GM23338 (cell line): ENCODE results near the gene COLEC12. TPM values are rescaled to one million over a fixed set of nuclear protein-coding genes. Genes with fewer than 3 reads are reported as not detected.

Experiments
- ATAC-seq: fragments of 200-7000 bp; cut with Tn5 transposase; 3 replicates; pipeline ENCODE4 v1.9.1; 2020
- DNase-seq: peaks from one replicate; pipeline ENCODE4 v3.0.0-alpha.2; 2015; ENCODE audit warnings: low spot score
- H2AFZ ChIP-seq: fragments of 200-600 bp; sonication (generic); 2 replicates; pipeline ENCODE4 v1.8.0; 2016; ENCODE audit warnings: antibody characterized with exemption, mild to moderate bottlenecking, moderate library complexity
- H3F3A ChIP-seq: fragments of 200-600 bp; sonication (generic); replicated peaks from 2 replicates; pipeline ENCODE4 v1.8.0; 2017; ENCODE audit warnings: antibody characterized with exemption, mixed run types, low read depth
- H3K27ac ChIP-seq: fragments of 200-600 bp; sonication (generic); 2 replicates; pipeline ENCODE4 v1.6.1; 2016; ENCODE audit warnings: low read depth
- H3K27me3 ChIP-seq: fragments of 200-600 bp; sonication (generic); 2 replicates; pipeline ENCODE4 v1.8.0; 2016; ENCODE audit warnings: mild to moderate bottlenecking, mixed run types, moderate library complexity; ENCODE audit not compliant: insufficient read depth
- H3K36me3 ChIP-seq: fragments of 200-600 bp; sonication (generic); 2 replicates; pipeline ENCODE4 v1.8.0; 2016; ENCODE audit warnings: mild to moderate bottlenecking; ENCODE audit not compliant: insufficient read depth
- H3K4me1 ChIP-seq: fragments of 200-600 bp; sonication (generic); 2 replicates; pipeline ENCODE4 v1.8.0; 2016; ENCODE audit warnings: mild to moderate bottlenecking, moderate library complexity; ENCODE audit not compliant: insufficient read depth
- H3K4me2 ChIP-seq: fragments of 200-600 bp; sonication (generic); 2 replicates; pipeline ENCODE4 v1.7.1; 2017; ENCODE audit warnings: mixed run types
- H3K4me3 ChIP-seq: fragments of 200-600 bp; sonication (generic); 2 replicates; pipeline ENCODE4 v1.6.1; 2016; ENCODE audit warnings: mixed run types
- H3K79me2 ChIP-seq: fragments of 200-600 bp; sonication (generic); replicated peaks from 2 replicates; pipeline ENCODE4 v1.8.0; 2017; ENCODE audit warnings: mild to moderate bottlenecking; ENCODE audit not compliant: insufficient read depth
- H3K9me2 ChIP-seq: fragments of 200-600 bp; sonication (generic); 2 replicates; pipeline ENCODE4 v1.8.0; 2017; ENCODE audit not compliant: insufficient read depth
- H4K20me1 ChIP-seq: fragments of 200-600 bp; sonication (generic); replicated peaks from 2 replicates; pipeline ENCODE4 v1.8.0; 2017; ENCODE audit warnings: mild to moderate bottlenecking; ENCODE audit not compliant: insufficient read depth
- H3K27ac Mint-ChIP-seq: 2 replicates; pipeline ENCODE4 v1.8.0; 2020; ENCODE audit warnings: inconsistent platforms, mild to moderate bottlenecking, moderate library complexity, mixed read lengths
- H3K27me3 Mint-ChIP-seq: 3 replicates; pipeline ENCODE4 v1.8.0; 2022; ENCODE audit warnings: low read depth, mild to moderate bottlenecking, moderate library complexity, mixed read lengths, inconsistent platforms; ENCODE audit not compliant: insufficient read depth, poor library complexity
- H3K36me3 Mint-ChIP-seq: 3 replicates; pipeline ENCODE4 v1.8.0; 2021; ENCODE audit warnings: low read depth, mild to moderate bottlenecking, inconsistent platforms, moderate library complexity, mixed read lengths
- H3K4me1 Mint-ChIP-seq: 3 replicates; pipeline ENCODE4 v1.8.0; 2020; ENCODE audit warnings: mild to moderate bottlenecking, inconsistent platforms, mixed read lengths
- H3K4me3 Mint-ChIP-seq: 3 replicates; pipeline ENCODE4 v1.8.0; 2021; ENCODE audit warnings: moderate library complexity, mild to moderate bottlenecking, inconsistent platforms, mixed read lengths
- H3K9me3 Mint-ChIP-seq: 3 replicates; pipeline ENCODE4 v1.8.0; 2020; ENCODE audit warnings: moderate library complexity, mild to moderate bottlenecking, inconsistent platforms, mixed read lengths
- EZH2phosphoT487 ChIP-seq: fragments of 200-600 bp; sonication (generic); IDR thresholded peaks from one replicate; pipeline ENCODE4 v1.8.1; 2018; ENCODE audit warnings: antibody characterized with exemption; ENCODE audit not compliant: unreplicated experiment
- NANOG ChIP-seq: IDR thresholded peaks from 2 replicates; pipeline ENCODE4 v1.6.1; 2016; ENCODE audit warnings: antibody characterized with exemption, borderline replicate concordance
- POLR2AphosphoS5 ChIP-seq: IDR thresholded peaks from 2 replicates; pipeline ENCODE4 v1.6.1; 2016; ENCODE audit warnings: antibody characterized with exemption, low read depth
- ZNF114 ChIP-seq: fragments of 250-450 bp; sonication (Bioruptor Pico); IDR thresholded peaks from 2 replicates; pipeline ENCODE4 v1.5.0; 2020; ENCODE audit warnings: mild to moderate bottlenecking, moderate library complexity
- polyA plus RNA-seq: library from polyadenylated mRNA; unstranded; fragments of >200 nt; fragmentation: Nextera tagmentation; extraction: Ambion mirVana; gene quantifications from 2 replicates; pipeline ENCODE4 v1.2.1, GENCODE V29; 2016
- total RNA-seq: library from RNA; depleted of rRNA; stranded (reverse); fragments of >200 nt; shearing (Covaris generic); gene quantifications from 2 replicates; pipeline ENCODE4 v1.2.3, GENCODE V29; 2014
- TF ChIP-seq, protein P1 (sequence below): fragments of 250-450 bp; sonication (Bioruptor Pico); IDR thresholded peaks from 2 replicates; pipeline ENCODE4 v1.5.0; 2020; ENCODE audit warnings: mild to moderate bottlenecking, moderate library complexity
- TF ChIP-seq, protein P2 (sequence below), 2 experiments: fragments of 200-600 bp in 1 of 2; sonication (generic) in 1 of 2; conservative IDR thresholded peaks; 2 replicates each; pipeline versions ENCODE4 v1.5.1 to v1.6.1; 2016 to 2017; ENCODE audit warnings: antibody characterized with exemption in 2 of 2, low read depth in 2 of 2, mild to moderate bottlenecking in 2 of 2, moderate library complexity in 1 of 2
- TF ChIP-seq, protein P3 (sequence below): IDR thresholded peaks from 2 replicates; pipeline ENCODE4 v1.6.1; 2016; ENCODE audit warnings: antibody characterized with exemption

COLEC12 gene
- total and polyA plus RNA-seq, 2 experiments from 2014 or later = 1.1 to 3.2 TPM

DNA sequence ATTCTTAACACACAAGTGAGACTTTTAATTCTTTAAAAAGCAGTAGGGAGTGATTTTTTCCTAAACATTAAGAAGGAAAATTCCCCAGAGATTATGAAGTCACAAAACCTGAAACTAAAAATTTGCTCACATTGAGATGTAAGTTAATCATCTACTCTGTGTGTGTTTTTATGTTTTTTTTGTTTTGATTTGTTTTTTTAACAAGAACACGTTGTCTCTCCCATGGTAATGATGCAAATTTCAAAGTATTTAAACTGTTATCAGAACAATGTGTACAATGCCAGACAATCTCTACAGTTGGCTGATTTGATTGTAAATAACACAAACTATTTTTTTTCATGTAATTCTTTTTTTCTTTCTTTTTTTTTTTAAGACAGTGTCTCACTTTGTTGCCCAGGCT lies 71.5 kb downstream of the COLEC12 start (continued):
- TF ChIP-seq, protein P1, sequence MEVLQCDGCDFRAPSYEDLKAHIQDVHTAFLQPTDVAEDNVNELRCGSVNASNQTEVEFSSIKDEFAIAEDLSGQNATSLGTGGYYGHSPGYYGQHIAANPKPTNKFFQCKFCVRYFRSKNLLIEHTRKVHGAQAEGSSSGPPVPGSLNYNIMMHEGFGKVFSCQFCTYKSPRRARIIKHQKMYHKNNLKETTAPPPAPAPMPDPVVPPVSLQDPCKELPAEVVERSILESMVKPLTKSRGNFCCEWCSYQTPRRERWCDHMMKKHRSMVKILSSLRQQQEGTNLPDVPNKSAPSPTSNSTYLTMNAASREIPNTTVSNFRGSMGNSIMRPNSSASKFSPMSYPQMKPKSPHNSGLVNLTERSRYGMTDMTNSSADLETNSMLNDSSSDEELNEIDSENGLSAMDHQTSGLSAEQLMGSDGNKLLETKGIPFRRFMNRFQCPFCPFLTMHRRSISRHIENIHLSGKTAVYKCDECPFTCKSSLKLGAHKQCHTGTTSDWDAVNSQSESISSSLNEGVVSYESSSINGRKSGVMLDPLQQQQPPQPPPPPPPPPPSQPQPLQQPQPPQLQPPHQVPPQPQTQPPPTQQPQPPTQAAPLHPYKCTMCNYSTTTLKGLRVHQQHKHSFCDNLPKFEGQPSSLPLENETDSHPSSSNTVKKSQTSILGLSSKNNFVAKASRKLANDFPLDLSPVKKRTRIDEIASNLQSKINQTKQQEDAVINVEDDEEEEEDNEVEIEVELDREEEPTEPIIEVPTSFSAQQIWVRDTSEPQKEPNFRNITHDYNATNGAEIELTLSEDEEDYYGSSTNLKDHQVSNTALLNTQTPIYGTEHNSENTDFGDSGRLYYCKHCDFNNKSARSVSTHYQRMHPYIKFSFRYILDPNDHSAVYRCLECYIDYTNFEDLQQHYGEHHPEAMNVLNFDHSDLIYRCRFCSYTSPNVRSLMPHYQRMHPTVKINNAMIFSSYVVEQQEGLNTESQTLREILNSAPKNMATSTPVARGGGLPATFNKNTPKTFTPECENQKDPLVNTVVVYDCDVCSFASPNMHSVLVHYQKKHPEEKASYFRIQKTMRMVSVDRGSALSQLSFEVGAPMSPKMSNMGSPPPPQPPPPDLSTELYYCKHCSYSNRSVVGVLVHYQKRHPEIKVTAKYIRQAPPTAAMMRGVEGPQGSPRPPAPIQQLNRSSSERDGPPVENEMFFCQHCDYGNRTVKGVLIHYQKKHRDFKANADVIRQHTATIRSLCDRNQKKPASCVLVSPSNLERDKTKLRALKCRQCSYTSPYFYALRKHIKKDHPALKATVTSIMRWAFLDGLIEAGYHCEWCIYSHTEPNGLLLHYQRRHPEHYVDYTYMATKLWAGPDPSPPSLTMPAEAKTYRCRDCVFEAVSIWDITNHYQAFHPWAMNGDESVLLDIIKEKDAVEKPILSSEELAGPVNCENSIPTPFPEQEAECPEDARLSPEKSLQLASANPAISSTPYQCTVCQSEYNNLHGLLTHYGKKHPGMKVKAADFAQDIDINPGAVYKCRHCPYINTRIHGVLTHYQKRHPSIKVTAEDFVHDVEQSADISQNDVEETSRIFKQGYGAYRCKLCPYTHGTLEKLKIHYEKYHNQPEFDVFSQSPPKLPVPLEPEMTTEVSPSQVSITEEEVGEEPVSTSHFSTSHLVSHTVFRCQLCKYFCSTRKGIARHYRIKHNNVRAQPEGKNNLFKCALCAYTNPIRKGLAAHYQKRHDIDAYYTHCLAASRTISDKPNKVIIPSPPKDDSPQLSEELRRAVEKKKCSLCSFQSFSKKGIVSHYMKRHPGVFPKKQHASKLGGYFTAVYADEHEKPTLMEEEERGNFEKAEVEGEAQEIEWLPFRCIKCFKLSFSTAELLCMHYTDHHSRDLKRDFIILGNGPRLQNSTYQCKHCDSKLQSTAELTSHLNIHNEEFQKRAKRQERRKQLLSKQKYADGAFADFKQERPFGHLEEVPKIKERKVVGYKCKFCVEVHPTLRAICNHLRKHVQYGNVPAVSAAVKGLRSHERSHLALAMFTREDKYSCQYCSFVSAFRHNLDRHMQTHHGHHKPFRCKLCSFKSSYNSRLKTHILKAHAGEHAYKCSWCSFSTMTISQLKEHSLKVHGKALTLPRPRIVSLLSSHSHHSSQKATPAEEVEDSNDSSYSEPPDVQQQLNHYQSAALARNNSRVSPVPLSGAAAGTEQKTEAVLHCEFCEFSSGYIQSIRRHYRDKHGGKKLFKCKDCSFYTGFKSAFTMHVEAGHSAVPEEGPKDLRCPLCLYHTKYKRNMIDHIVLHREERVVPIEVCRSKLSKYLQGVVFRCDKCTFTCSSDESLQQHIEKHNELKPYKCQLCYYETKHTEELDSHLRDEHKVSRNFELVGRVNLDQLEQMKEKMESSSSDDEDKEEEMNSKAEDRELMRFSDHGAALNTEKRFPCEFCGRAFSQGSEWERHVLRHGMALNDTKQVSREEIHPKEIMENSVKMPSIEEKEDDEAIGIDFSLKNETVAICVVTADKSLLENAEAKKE = no peak
- TF ChIP-seq, protein P2, sequence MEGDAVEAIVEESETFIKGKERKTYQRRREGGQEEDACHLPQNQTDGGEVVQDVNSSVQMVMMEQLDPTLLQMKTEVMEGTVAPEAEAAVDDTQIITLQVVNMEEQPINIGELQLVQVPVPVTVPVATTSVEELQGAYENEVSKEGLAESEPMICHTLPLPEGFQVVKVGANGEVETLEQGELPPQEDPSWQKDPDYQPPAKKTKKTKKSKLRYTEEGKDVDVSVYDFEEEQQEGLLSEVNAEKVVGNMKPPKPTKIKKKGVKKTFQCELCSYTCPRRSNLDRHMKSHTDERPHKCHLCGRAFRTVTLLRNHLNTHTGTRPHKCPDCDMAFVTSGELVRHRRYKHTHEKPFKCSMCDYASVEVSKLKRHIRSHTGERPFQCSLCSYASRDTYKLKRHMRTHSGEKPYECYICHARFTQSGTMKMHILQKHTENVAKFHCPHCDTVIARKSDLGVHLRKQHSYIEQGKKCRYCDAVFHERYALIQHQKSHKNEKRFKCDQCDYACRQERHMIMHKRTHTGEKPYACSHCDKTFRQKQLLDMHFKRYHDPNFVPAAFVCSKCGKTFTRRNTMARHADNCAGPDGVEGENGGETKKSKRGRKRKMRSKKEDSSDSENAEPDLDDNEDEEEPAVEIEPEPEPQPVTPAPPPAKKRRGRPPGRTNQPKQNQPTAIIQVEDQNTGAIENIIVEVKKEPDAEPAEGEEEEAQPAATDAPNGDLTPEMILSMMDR (conservative IDR thresholded peaks at IDR 0.05; ENCODE audit: low read depth in 2 of 2) = no peak
- no peak for TF ChIP-seq NANOG

DNA sequence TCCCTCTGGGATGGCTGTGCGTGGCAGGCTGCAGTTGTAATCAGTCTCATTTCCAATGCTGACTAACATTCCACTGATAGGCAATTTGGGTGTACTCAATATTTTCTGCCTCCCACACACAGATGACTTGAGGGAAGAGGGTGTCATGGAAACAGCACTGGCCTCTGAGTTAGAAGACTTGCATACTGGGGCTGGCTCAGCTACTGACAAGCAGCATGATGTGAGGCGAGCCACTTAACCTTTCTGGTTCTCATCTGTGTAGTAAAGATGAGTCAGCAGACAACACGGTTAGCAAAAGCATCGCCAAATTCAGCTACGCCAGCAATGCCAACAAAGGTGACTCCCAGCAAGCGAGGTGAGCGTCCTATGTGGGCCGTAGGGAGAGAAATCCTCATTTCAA lies 73.5 kb downstream of the COLEC12 start:
- Mint-ChIP-seq H3K27ac (no peak overlapping the region), H3K9me3 (no peaks in the 10 kb centered on the region), H3K36me3 (no peaks in the 10 kb centered on the region), H3K4me1 (no peaks in the 10 kb centered on the region), H3K4me3 (no peak overlapping the region), H3K27me3 (peaks cover 2% of the 10 kb centered on the region)
- H4K20me1 ChIP-seq = no peaks in the 10 kb centered on the region
- H3K9me2 ChIP-seq = no peaks in the 10 kb centered on the region
- H3K36me3 ChIP-seq = no peaks in the 10 kb centered on the region
- ATAC-seq (no peak), DNase-seq (no peak)
- H2AFZ ChIP-seq = 0 out of 2 replicates have a peak overlapping the region, but pooled peaks have one; percentile 80
- no peaks in the 10 kb centered on the region for H3F3A ChIP-seq
- no peak overlapping the region for H3K4me2 ChIP-seq
- no peaks in the 10 kb centered on the region for H3K4me1 ChIP-seq
- TF ChIP-seq, protein P3, sequence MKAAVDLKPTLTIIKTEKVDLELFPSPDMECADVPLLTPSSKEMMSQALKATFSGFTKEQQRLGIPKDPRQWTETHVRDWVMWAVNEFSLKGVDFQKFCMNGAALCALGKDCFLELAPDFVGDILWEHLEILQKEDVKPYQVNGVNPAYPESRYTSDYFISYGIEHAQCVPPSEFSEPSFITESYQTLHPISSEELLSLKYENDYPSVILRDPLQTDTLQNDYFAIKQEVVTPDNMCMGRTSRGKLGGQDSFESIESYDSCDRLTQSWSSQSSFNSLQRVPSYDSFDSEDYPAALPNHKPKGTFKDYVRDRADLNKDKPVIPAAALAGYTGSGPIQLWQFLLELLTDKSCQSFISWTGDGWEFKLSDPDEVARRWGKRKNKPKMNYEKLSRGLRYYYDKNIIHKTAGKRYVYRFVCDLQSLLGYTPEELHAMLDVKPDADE = no peak
- TF ChIP-seq EZH2phosphoT487 (no peak), POLR2AphosphoS5 (no peak), ZNF114 (CRISPR knock-in tag) (no peak)
- no peaks in the 10 kb centered on the region for H3K79me2 ChIP-seq
- H3K27me3 ChIP-seq = no peaks in the 10 kb centered on the region
- H3K4me3 ChIP-seq = no peak overlapping the region
- H3K27ac ChIP-seq = no peak overlapping the region
